Esophagus muscularis mucosa (tissue), 4 donors: ENCODE data around the gene CMTR2. TPM values are rescaled to one million over a fixed set of nuclear protein-coding genes. Genes with fewer than 3 reads are reported as not detected.

Experiments used
- DNase-seq: peaks from one replicate; pipeline ENCODE4 v3.0.0-alpha.2; 2017; ENCODE audit errors: extremely low spot score
- H3K27ac ChIP-seq, 4 donors: fragments of 200-600 bp; sonication (generic); replicated peaks in 1 of 4; 1 replicate in 3 of 4; 2 replicates in 1 of 4; pipeline ENCODE4 v1.5.1; 2016 to 2019; ENCODE audit warnings: mild to moderate bottlenecking in 1 of 4
- H3K27me3 ChIP-seq, 4 donors: fragments of 200-600 bp; sonication (generic); one replicate each; pipeline versions ENCODE4 v1.5.1 to v1.6.0; 2016 to 2019
- H3K36me3 ChIP-seq, 4 donors: fragments of 200-600 bp; sonication (generic); one replicate each; pipeline ENCODE4 v1.5.1; 2016 to 2019
- H3K4me1 ChIP-seq, 4 donors: fragments of 200-600 bp; sonication (generic); one replicate each; pipeline ENCODE4 v1.5.1; 2016 to 2019
- H3K4me3 ChIP-seq, 4 donors: fragments of 200-600 bp; sonication (generic); 1 replicate in 2 of 4; 2 replicates in 2 of 4; pipeline ENCODE4 v1.5.1; 2016 to 2019; ENCODE audit warnings: mild to moderate bottlenecking in 4 of 4, moderate library complexity in 1 of 4
- H3K9me3 ChIP-seq, 4 donors: fragments of 200-600 bp; sonication (generic); 1 replicate in 3 of 4; 2 replicates in 1 of 4; pipeline ENCODE4 v1.5.1; 2016 to 2019
- EP300 ChIP-seq: sonication (generic); formaldehyde crosslinking; IDR thresholded peaks from one replicate; pipeline ENCODE4 v1.6.1; 2017; ENCODE audit warnings: antibody characterized with exemption
- POLR2A ChIP-seq: fragments of 450-650 bp; IDR thresholded peaks from one replicate; pipeline ENCODE4 v1.6.1; 2017; ENCODE audit warnings: antibody characterized with exemption, moderate library complexity, mild to moderate bottlenecking, low read depth
- POLR2AphosphoS5 ChIP-seq, 2 donors: sonication (generic); formaldehyde crosslinking; IDR thresholded peaks; one replicate each; pipeline ENCODE4 v1.6.1; 2017; ENCODE audit warnings: antibody characterized with exemption in 2 of 2
- WGBS: methylation state at CpG from one replicate; pipeline ENCODE4 v1.1.5; 2018; 5-methylcytosine and 5-hydroxymethylcytosine counted together
- intact Hi-C: fragments of 100-400 bp; cut with DNase I; formaldehyde crosslinking; loops from one replicate; pipeline ENCODE4 v1.15.1; 2023
- total RNA-seq, 4 donors: library from RNA; depleted of rRNA; stranded (reverse); fragments of >200 nt; gene quantifications; one replicate each; pipeline versions ENCODE4 v1.1.0 to v1.2.1, GENCODE V29; 2016
- TF ChIP-seq, protein P1 (sequence below), 3 experiments: fragments of 200-600 bp in 2 of 3; fragments of 450-650 bp in 1 of 3; sonication (generic) in 2 of 3; IDR thresholded peaks; one replicate each; pipeline ENCODE4 v1.5.1; 2017 to 2019; ENCODE audit warnings: antibody characterized with exemption in 3 of 3, mild to moderate bottlenecking in 2 of 3, moderate library complexity in 1 of 3

The CMTR2 gene
- total RNA-seq, 4 donors from 2014 or later = 12.2 to 19.0 (median 15.8) TPM

DNA sequence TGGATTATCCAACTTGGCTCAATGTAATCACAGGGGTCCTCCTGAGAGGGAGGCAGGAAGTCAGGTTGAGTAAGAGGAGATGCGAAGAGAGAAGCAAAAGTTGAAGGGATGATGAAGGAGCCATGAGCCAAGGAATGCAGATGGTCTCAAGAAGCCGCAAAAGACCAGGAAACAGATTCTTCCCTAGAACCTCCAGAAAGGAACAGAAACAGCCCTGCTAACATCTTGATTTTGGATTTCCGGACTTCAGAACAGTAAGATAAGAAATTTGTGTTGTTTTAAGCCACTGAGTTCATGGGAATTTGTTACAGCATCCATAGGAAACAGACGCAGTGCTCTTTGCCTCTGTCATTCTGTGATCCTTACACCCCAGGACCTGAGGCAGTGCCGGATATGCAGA, 26.8 kb downstream of the CMTR2 start:
- DNase-seq = no peak
- no peak for TF ChIP-seq POLR2AphosphoS5 (IDR thresholded peaks at IDR 0.05)
- no peak for TF ChIP-seq EP300
- TF ChIP-seq, protein P1, sequence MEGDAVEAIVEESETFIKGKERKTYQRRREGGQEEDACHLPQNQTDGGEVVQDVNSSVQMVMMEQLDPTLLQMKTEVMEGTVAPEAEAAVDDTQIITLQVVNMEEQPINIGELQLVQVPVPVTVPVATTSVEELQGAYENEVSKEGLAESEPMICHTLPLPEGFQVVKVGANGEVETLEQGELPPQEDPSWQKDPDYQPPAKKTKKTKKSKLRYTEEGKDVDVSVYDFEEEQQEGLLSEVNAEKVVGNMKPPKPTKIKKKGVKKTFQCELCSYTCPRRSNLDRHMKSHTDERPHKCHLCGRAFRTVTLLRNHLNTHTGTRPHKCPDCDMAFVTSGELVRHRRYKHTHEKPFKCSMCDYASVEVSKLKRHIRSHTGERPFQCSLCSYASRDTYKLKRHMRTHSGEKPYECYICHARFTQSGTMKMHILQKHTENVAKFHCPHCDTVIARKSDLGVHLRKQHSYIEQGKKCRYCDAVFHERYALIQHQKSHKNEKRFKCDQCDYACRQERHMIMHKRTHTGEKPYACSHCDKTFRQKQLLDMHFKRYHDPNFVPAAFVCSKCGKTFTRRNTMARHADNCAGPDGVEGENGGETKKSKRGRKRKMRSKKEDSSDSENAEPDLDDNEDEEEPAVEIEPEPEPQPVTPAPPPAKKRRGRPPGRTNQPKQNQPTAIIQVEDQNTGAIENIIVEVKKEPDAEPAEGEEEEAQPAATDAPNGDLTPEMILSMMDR (IDR thresholded peaks at IDR 0.05) = no peak
- no peak for TF ChIP-seq POLR2A
- no peaks in the 10 kb centered on the region for H3K27me3 ChIP-seq
- H3K4me3 ChIP-seq = no peak overlapping the region
- H3K9me3 ChIP-seq = no peaks in the 10 kb centered on the region
- no peak overlapping the region for H3K27ac ChIP-seq
- no peaks in the 10 kb centered on the region for H3K4me1 ChIP-seq
- 90% methylated on average over 5 of the region's 5 CpGs for WGBS
- intact Hi-C loops = no loop called here
- no peaks in the 10 kb centered on the region for H3K36me3 ChIP-seq

DNA sequence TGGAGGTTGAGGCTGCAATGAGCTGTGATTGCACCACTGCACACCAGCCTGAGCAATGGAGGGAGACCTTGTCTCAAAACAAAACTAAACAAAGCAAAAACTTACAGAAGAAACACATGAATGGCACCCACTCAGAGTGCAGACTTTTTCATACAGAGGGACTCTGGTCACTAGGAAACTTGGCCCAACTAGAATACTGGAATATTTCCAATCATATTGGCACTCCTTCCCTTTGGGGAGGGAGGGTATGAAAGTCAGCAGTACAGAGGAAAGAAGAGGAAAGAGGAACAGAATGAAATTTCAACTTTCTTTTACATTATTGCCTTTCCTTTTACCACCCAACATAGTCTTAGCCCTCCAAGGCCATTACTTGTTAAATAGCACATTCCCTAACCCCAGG, 28.2 kb downstream of the CMTR2 start:
- no peak overlapping the region for H3K27ac ChIP-seq
- intact Hi-C loops = no loop called here
- no peaks in the 10 kb centered on the region for H3K36me3 ChIP-seq
- no peaks in the 10 kb centered on the region for H3K9me3 ChIP-seq
- no peak for DNase-seq
- H3K27me3 ChIP-seq = no peaks in the 10 kb centered on the region
- H3K4me3 ChIP-seq = no peak overlapping the region
- TF ChIP-seq POLR2A = no peak
- TF ChIP-seq, protein P1 (IDR thresholded peaks at IDR 0.05) = no peak
- TF ChIP-seq POLR2AphosphoS5 (IDR thresholded peaks at IDR 0.05) = no peak
- no peak for TF ChIP-seq EP300
- H3K4me1 ChIP-seq = no peaks in the 10 kb centered on the region

DNA sequence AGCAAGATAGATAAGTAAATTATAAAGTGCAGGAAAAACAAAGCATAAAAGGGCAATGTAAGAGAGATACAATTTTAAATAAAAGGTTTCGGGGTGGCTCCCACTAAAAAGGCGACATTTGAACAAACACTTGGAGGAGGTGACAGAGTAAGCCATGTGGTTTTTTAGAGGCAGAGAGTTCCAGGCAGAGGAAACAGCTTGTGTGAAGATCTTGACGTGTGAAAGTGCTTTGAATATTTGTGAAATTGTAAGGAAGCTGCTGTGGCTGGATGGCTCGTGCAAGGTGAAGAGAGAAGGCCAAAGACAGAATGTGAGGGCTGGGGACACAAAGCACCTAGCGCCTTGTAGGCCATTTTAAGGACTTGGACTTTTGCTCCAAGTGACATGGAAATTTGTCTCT, 30.1 kb downstream of the CMTR2 start:
- intact Hi-C loops = no loop called here
- TF ChIP-seq POLR2A = no peak
- no peak for TF ChIP-seq EP300
- no peak for TF ChIP-seq POLR2AphosphoS5 (IDR thresholded peaks at IDR 0.05)
- TF ChIP-seq, protein P1 (IDR thresholded peaks at IDR 0.05) = no peak

DNA sequence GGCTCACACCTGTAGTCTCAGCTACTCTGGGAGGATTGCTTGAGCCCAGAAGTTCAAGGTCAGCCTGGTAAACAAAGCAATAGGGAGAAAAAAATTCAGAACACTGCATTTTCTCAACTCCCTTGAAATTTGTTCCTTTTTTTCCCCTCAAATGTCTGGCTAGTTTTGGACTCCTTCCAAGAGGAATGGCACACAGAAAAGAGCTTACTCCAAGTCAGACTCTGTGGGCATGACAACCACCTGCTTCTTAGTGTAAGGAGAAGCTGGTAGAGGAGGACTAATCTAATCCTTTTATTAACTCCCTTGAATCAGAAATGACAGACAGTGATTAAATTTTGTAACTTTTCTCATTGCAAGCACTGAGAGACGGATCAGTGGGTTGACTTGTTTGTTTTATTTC, 30.8 kb downstream of the CMTR2 start:
- WGBS = 57% methylated on average over 1 of the region's 1 CpG
- DNase-seq = no peak
- Histone ChIP-seq H3K9me3 (no peaks in the 10 kb centered on the region), H3K27ac (no peak overlapping the region), H3K36me3 (no peaks in the 10 kb centered on the region), H3K27me3 (no peaks in the 10 kb centered on the region), H3K4me1 (peaks cover 0 to 7% (median 0%) of the 10 kb centered on the region in 4 donors), H3K4me3 (no peak overlapping the region)
- TF ChIP-seq, protein P1 (IDR thresholded peaks at IDR 0.05) = no peak
- TF ChIP-seq EP300 = no peak
- TF ChIP-seq POLR2A = no peak
- TF ChIP-seq POLR2AphosphoS5 (IDR thresholded peaks at IDR 0.05) = no peak
- intact Hi-C loops = no loop called here

More for the DNA sequence above, 30.1 kb downstream of the CMTR2 start:
- no peak for DNase-seq
- Histone ChIP-seq H3K27ac (no peak overlapping the region), H3K36me3 (no peaks in the 10 kb centered on the region), H3K4me1 (peaks cover 0 to 7% (median 0%) of the 10 kb centered on the region in 4 donors), H3K27me3 (no peaks in the 10 kb centered on the region), H3K9me3 (no peaks in the 10 kb centered on the region), H3K4me3 (no peak overlapping the region)
- WGBS = 68% methylated on average over 5 of the region's 5 CpGs

DNA sequence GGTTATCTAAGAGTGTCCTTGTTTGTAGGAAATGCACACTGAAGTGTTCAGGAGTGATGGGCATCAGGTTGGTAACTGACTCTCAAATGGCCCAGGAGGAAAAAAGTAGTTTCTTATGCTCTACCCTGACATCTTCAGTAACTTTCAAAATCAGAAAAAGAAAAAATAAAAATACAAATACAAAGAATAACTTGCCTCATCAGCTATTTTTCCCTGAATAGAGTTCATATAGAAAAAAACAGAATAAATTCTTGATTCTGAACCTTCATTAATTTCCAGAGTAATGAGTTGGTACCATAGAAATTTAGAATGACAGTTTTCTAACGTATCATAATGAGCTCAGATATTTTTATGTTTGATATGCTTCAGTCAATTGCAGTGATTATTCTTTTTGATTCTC, 31.4 kb downstream of the CMTR2 start:
- Histone ChIP-seq H3K4me1 (peaks cover 0 to 7% (median 0%) of the 10 kb centered on the region in 4 donors), H3K9me3 (no peaks in the 10 kb centered on the region), H3K27ac (no peak overlapping the region), H3K27me3 (no peaks in the 10 kb centered on the region), H3K36me3 (no peaks in the 10 kb centered on the region), H3K4me3 (no peak overlapping the region)
- no peak for DNase-seq
- intact Hi-C loops = no loop called here
- TF ChIP-seq, protein P1 (IDR thresholded peaks at IDR 0.05) = no peak
- TF ChIP-seq POLR2A = no peak
- no peak for TF ChIP-seq POLR2AphosphoS5 (IDR thresholded peaks at IDR 0.05)
- TF ChIP-seq EP300 = no peak
- WGBS = 75% methylated on average over 1 of the region's 1 CpG
